Measurements from ENCODE around the gene GALNT10.
A peak's percentile ranks its signal among the peaks of the same experiment; 100 is the strongest.

Gene GALNT10

DNA sequence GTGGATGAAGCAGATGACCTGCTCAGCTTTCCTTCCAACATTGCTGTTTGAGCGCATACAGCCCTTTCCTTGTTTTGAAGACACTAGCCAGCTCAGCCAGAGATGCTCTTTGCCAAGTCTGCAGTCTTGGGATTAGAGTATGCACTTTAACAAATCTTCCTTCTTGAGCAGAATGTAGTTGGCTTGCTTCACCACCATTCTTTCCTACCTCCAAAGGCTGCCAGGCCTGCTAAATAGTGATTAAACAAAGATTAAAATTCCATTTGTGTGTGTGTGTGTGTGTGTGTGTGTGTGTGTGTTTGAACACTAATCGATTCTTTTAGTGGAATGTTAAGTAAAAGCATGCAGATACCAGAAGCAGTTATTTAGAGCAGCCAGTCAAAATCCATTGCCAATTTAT lies 97.6 kb downstream of the GALNT10 start:
- Histone ChIP-seq H3K4me3 (ENCODE audit: low read length in 2 of 2) (no peak overlapping the region), H3K27ac (replicated peaks; ENCODE audit: low read length) (no peak overlapping the region), H3K79me1 (ENCODE audit: low read depth, low read length) (no peaks in the 10 kb centered on the region), H4K91ac (ENCODE audit: low read depth, low read length, poor library complexity) (no peak overlapping the region), H2BK12ac (ENCODE audit: low read length) (no peak overlapping the region), H4K8ac (ENCODE audit: low read depth, low read length) (no peak overlapping the region), H2BK15ac (ENCODE audit: low read length) (no peak overlapping the region), H2AK5ac (ENCODE audit: low read depth, low read length) (no peak overlapping the region), H3K23ac (ENCODE audit: low read depth, low read length, poor library complexity) (no peak overlapping the region), H3K27me3 (ENCODE audit: control insufficient read depth in 3 of 3, insufficient read depth in 3 of 3, low read depth in 1 of 3, low read length in 3 of 3) (no peaks in the 10 kb centered on the region), H2BK120ac (ENCODE audit: low read depth, low read length) (no peak overlapping the region), H3K4me2 (ENCODE audit: insufficient read depth, low read length, poor library complexity, severe bottlenecking) (no peak overlapping the region), H3K9me3 (replicated peaks in 1 of 2; ENCODE audit: control insufficient read depth in 2 of 2, insufficient read depth in 1 of 2, low read depth in 1 of 2, low read length in 2 of 2) (no peaks in the 10 kb centered on the region), H3K4ac (ENCODE audit: low read length) (no peak overlapping the region), H3K18ac (ENCODE audit: low read length) (peak overlapping the region; percentile 3), H2AFZ (ENCODE audit: low read length) (no peak overlapping the region), H2BK5ac (ENCODE audit: low read length) (no peak overlapping the region), H3K36me3 (replicated peaks in 1 of 2; ENCODE audit: control insufficient read depth in 2 of 2, insufficient read depth in 2 of 2, low read length in 2 of 2) (no peaks in the 10 kb centered on the region), H3K4me1 (ENCODE audit: control insufficient read depth in 2 of 2, insufficient read depth in 1 of 2, low read depth in 1 of 2, low read length in 2 of 2) (peaks cover 22% of the 10 kb centered on the region in 2 donors), H3K9ac (ENCODE audit: low read depth, low read length, poor library complexity) (no peak overlapping the region), H3K14ac (ENCODE audit: low read length) (no peak overlapping the region)
- no CpG with 5 or more reads among the region's 2 CpGs for WGBS, 2 donors (ENCODE audit: extremely low coverage in 2 of 2, insufficient read length in 2 of 2, insufficient replicate concordance in 1 of 2)
- no peak for DNase-seq (ENCODE audit: low spot score)

DNA sequence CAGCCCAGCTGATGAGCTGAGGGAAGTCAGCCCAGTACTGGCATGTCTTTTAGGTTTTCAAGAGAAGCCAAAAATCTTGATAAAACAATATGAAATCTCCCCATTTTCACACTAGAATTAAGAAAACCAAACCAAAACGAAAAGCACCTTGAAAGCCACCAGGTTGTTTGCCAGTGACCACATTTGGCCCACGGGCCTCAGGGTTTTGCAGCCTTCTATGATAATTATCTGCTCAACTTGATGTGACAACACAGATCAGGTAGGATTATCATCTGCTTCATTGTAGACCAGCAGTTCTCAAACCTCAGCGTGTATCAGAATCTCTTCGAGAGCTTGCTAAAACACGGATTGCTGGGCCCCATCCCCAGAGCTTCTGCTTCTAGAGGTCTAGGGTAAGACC lies 101.4 kb downstream of the GALNT10 start:
- H3K4ac ChIP-seq (ENCODE audit: low read length): no peak overlapping the region
- no peak overlapping the region for H2AFZ ChIP-seq (ENCODE audit: low read length)
- peaks cover 11% of the 10 kb centered on the region in 2 donors for H3K4me1 ChIP-seq (ENCODE audit: control insufficient read depth in 2 of 2, insufficient read depth in 1 of 2, low read depth in 1 of 2, low read length in 2 of 2)
- H3K9ac ChIP-seq (ENCODE audit: low read depth, low read length, poor library complexity): no peak overlapping the region
- H2AK5ac ChIP-seq (ENCODE audit: low read depth, low read length): no peak overlapping the region
- no peak overlapping the region for H3K4me2 ChIP-seq (ENCODE audit: insufficient read depth, low read length, poor library complexity, severe bottlenecking)
- H4K91ac ChIP-seq (ENCODE audit: low read depth, low read length, poor library complexity): no peak overlapping the region
- no peak overlapping the region for H3K14ac ChIP-seq (ENCODE audit: low read length)
- no peak overlapping the region for H3K23ac ChIP-seq (ENCODE audit: low read depth, low read length, poor library complexity)
- H3K4me3 ChIP-seq (ENCODE audit: low read length in 2 of 2): no peak overlapping the region
- no peaks in the 10 kb centered on the region for H3K9me3 ChIP-seq (replicated peaks in 1 of 2; ENCODE audit: control insufficient read depth in 2 of 2, insufficient read depth in 1 of 2, low read depth in 1 of 2, low read length in 2 of 2)
- H2BK120ac ChIP-seq (ENCODE audit: low read depth, low read length): no peak overlapping the region
- H3K36me3 ChIP-seq (replicated peaks in 1 of 2; ENCODE audit: control insufficient read depth in 2 of 2, insufficient read depth in 2 of 2, low read length in 2 of 2): peaks cover 0 to 20% of the 10 kb centered on the region in 2 donors
- no peak overlapping the region for H4K8ac ChIP-seq (ENCODE audit: low read depth, low read length)
- no peaks in the 10 kb centered on the region for H3K27me3 ChIP-seq (ENCODE audit: control insufficient read depth in 3 of 3, insufficient read depth in 3 of 3, low read depth in 1 of 3, low read length in 3 of 3)
- WGBS, 2 donors (ENCODE audit: extremely low coverage in 2 of 2, insufficient read length in 2 of 2, insufficient replicate concordance in 1 of 2): no CpG with 5 or more reads among the region's 5 CpGs
- no peak overlapping the region for H3K27ac ChIP-seq (replicated peaks; ENCODE audit: low read length)
- no peak for DNase-seq (ENCODE audit: low spot score)
- H2BK15ac ChIP-seq (ENCODE audit: low read length): no peak overlapping the region
- no peak overlapping the region for H3K18ac ChIP-seq (ENCODE audit: low read length)
- H2BK12ac ChIP-seq (ENCODE audit: low read length): no peak overlapping the region
- H2BK5ac ChIP-seq (ENCODE audit: low read length): no peak overlapping the region
- H3K79me1 ChIP-seq (ENCODE audit: low read depth, low read length): no peaks in the 10 kb centered on the region

DNA sequence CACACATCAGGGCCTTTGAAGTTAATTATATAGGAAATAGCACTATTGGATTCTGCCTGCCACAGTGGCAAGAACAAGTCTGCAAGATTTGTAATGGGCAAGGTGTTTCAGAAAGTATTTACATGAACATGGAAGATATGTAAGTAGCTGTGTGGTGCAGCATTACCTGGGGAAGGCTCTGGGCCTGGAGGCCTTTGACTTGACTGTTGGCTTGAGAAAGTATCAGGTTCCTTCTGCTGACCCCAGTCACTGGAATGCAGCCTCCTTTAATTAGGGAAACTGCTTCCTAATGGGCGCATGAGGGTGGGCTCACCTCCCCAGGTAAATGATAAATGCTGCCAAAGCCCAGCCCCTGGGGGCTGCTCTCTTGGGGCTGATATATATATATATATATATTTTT lies 102.7 kb downstream of the GALNT10 start:
- H3K36me3 ChIP-seq (replicated peaks in 1 of 2; ENCODE audit: control insufficient read depth in 2 of 2, insufficient read depth in 2 of 2, low read length in 2 of 2): peaks cover 0 to 33% of the 10 kb centered on the region in 2 donors
- H2BK12ac ChIP-seq (ENCODE audit: low read length): no peak overlapping the region
- H2BK15ac ChIP-seq (ENCODE audit: low read length): no peak overlapping the region
- H2BK120ac ChIP-seq (ENCODE audit: low read depth, low read length): no peak overlapping the region
- no CpG with 5 or more reads among the region's 1 CpG for WGBS, 2 donors (ENCODE audit: extremely low coverage in 2 of 2, insufficient read length in 2 of 2, insufficient replicate concordance in 1 of 2)
- no peak for DNase-seq (ENCODE audit: low spot score)
- no peak overlapping the region for H2AFZ ChIP-seq (ENCODE audit: low read length)
- no peak overlapping the region for H3K9ac ChIP-seq (ENCODE audit: low read depth, low read length, poor library complexity)
- H3K4ac ChIP-seq (ENCODE audit: low read length): no peak overlapping the region
- no peak overlapping the region for H3K4me2 ChIP-seq (ENCODE audit: insufficient read depth, low read length, poor library complexity, severe bottlenecking)
- no peak overlapping the region for H4K8ac ChIP-seq (ENCODE audit: low read depth, low read length)
- H3K23ac ChIP-seq (ENCODE audit: low read depth, low read length, poor library complexity): no peak overlapping the region
- H3K4me3 ChIP-seq (ENCODE audit: low read length in 2 of 2): no peak overlapping the region
- H4K91ac ChIP-seq (ENCODE audit: low read depth, low read length, poor library complexity): no peak overlapping the region
- H3K9me3 ChIP-seq (replicated peaks in 1 of 2; ENCODE audit: control insufficient read depth in 2 of 2, insufficient read depth in 1 of 2, low read depth in 1 of 2, low read length in 2 of 2): no peaks in the 10 kb centered on the region
- H2BK5ac ChIP-seq (ENCODE audit: low read length): no peak overlapping the region
- H3K27me3 ChIP-seq (ENCODE audit: control insufficient read depth in 3 of 3, insufficient read depth in 3 of 3, low read depth in 1 of 3, low read length in 3 of 3): no peaks in the 10 kb centered on the region
- H3K27ac ChIP-seq (replicated peaks; ENCODE audit: low read length): no peak overlapping the region
- no peak overlapping the region for H3K18ac ChIP-seq (ENCODE audit: low read length)
- peaks cover 0 to 5% of the 10 kb centered on the region in 2 donors for H3K4me1 ChIP-seq (ENCODE audit: control insufficient read depth in 2 of 2, insufficient read depth in 1 of 2, low read depth in 1 of 2, low read length in 2 of 2)
- H2AK5ac ChIP-seq (ENCODE audit: low read depth, low read length): no peak overlapping the region
- H3K79me1 ChIP-seq (ENCODE audit: low read depth, low read length): no peaks in the 10 kb centered on the region
- H3K14ac ChIP-seq (ENCODE audit: low read length): no peak overlapping the region

- no peaks in the 10 kb centered on the region for H3K79me1 ChIP-seq (ENCODE audit: low read depth, low read length)
- no peak overlapping the region for H2BK5ac ChIP-seq (ENCODE audit: low read length)
- peaks cover 0 to 5% of the 10 kb centered on the region in 2 donors for H3K4me1 ChIP-seq (ENCODE audit: control insufficient read depth in 2 of 2, insufficient read depth in 1 of 2, low read depth in 1 of 2, low read length in 2 of 2)
- no peak overlapping the region for H2BK15ac ChIP-seq (ENCODE audit: low read length)
- H3K27ac ChIP-seq (replicated peaks; ENCODE audit: low read length): no peak overlapping the region
- H3K36me3 ChIP-seq (replicated peaks in 1 of 2; ENCODE audit: control insufficient read depth in 2 of 2, insufficient read depth in 2 of 2, low read length in 2 of 2): peaks cover 0 to 56% of the 10 kb centered on the region in 2 donors
- H4K91ac ChIP-seq (ENCODE audit: low read depth, low read length, poor library complexity): no peak overlapping the region
- no peaks in the 10 kb centered on the region for H3K9me3 ChIP-seq (replicated peaks in 1 of 2; ENCODE audit: control insufficient read depth in 2 of 2, insufficient read depth in 1 of 2, low read depth in 1 of 2, low read length in 2 of 2)
- H3K4me3 ChIP-seq (ENCODE audit: low read length in 2 of 2): no peak overlapping the region
- no CpG with 5 or more reads among the region's 1 CpG for WGBS, 2 donors (ENCODE audit: extremely low coverage in 2 of 2, insufficient read length in 2 of 2, insufficient replicate concordance in 1 of 2)
- H2BK120ac ChIP-seq (ENCODE audit: low read depth, low read length): no peak overlapping the region
- no peak overlapping the region for H2AFZ ChIP-seq (ENCODE audit: low read length)
- no peak overlapping the region for H4K8ac ChIP-seq (ENCODE audit: low read depth, low read length)
- no peak overlapping the region for H3K4ac ChIP-seq (ENCODE audit: low read length)
- no peak overlapping the region for H2BK12ac ChIP-seq (ENCODE audit: low read length)
- DNase-seq (ENCODE audit: low spot score): no peak
- no peak overlapping the region for H3K14ac ChIP-seq (ENCODE audit: low read length)
- no peak overlapping the region for H3K23ac ChIP-seq (ENCODE audit: low read depth, low read length, poor library complexity)
- no peak overlapping the region for H2AK5ac ChIP-seq (ENCODE audit: low read depth, low read length)
- no peaks in the 10 kb centered on the region for H3K27me3 ChIP-seq (ENCODE audit: control insufficient read depth in 3 of 3, insufficient read depth in 3 of 3, low read depth in 1 of 3, low read length in 3 of 3)
- no peak overlapping the region for H3K4me2 ChIP-seq (ENCODE audit: insufficient read depth, low read length, poor library complexity, severe bottlenecking)
- H3K9ac ChIP-seq (ENCODE audit: low read depth, low read length, poor library complexity): no peak overlapping the region
- H3K18ac ChIP-seq (ENCODE audit: low read length): no peak overlapping the region
Measured at GRCh38 chr5:154295551-154295950, 105.0 kb downstream of the GALNT10 start.
